SHP77 treated with DMSO at 0.1 percent for 48 hours (cell line): Measurements from ENCODE around the gene UMOD.
A peak's percentile ranks its signal among the peaks of the same experiment; 100 is the strongest.

Source experiments
- DNase-seq: peaks from one replicate; lab custom pipeline; 2025; lab: John Stamatoyannopoulos, UW

UMOD gene

GRCh38 chr16:20300312-20301097, 52.0 kb downstream of the UMOD start:
- DNase-seq = peak; percentile 92

- no peak for DNase-seq
Measured at GRCh38 chr16:20298452-20298851, 54.1 kb downstream of the UMOD start.

GRCh38 chr16:20291208-20292206, 61.0 kb downstream of the UMOD start:
- DNase-seq = no peak

GRCh38 chr16:20289571-20289970, 62.9 kb downstream of the UMOD start:
- DNase-seq = no peak

- no peak for DNase-seq
Measured at GRCh38 chr16:20285993-20286499, 66.5 kb downstream of the UMOD start.
